ENCODE data around the gene DOCK7.

The DOCK7 gene

GRCh38 chr1:62536865-62537264, 151.3 kb downstream of the DOCK7 start:
- H3K4me2 ChIP-seq (ENCODE audit: low read depth, low read length, poor library complexity, severe bottlenecking): no peak overlapping the region
- no peaks in the 10 kb centered on the region for H3F3A ChIP-seq (ENCODE audit: low read depth)
- H4K20me1 ChIP-seq (ENCODE audit: insufficient read depth, low read length, poor library complexity, severe bottlenecking): no peaks in the 10 kb centered on the region
- no peaks in the 10 kb centered on the region for H3K79me2 ChIP-seq (ENCODE audit: insufficient read depth, low read length)
- no peaks in the 10 kb centered on the region for H3K27me3 ChIP-seq (ENCODE audit: insufficient read depth, low read length, poor library complexity, severe bottlenecking)
- no peak overlapping the region for H2AFZ ChIP-seq (ENCODE audit: low read length)
- TF ChIP-seq CTCF (conservative IDR thresholded peaks at IDR 0.05; ENCODE audit: low read length) (no peak), EZH2phosphoT487 (IDR thresholded peaks at IDR 0.05; ENCODE audit: borderline replicate concordance) (no peak)
- H3K4me3 ChIP-seq (ENCODE audit: low read length, poor library complexity, severe bottlenecking): no peak overlapping the region
- H3K4me1 ChIP-seq (ENCODE audit: insufficient read depth, low read length, poor library complexity, severe bottlenecking): no peaks in the 10 kb centered on the region
- no peaks in the 10 kb centered on the region for H3K9me2 ChIP-seq (replicated peaks; ENCODE audit: low read depth, low read length)
- no peak overlapping the region for H3K9ac ChIP-seq (ENCODE audit: low read depth, low read length, poor library complexity, severe bottlenecking)
- H3K36me3 ChIP-seq (ENCODE audit: insufficient read depth, low read length): peaks cover 18% of the 10 kb centered on the region; the same call in 1 of the 2 replicates
- no peaks in the 10 kb centered on the region for H3K9me3 ChIP-seq (ENCODE audit: insufficient read depth, low read depth, low read length)

GRCh38 chr1:62530516-62531154, 157.6 kb downstream of the DOCK7 start:
- Histone ChIP-seq H3K4me2 (ENCODE audit: low read depth, low read length, poor library complexity, severe bottlenecking) (no peak overlapping the region), H3K9me3 (ENCODE audit: insufficient read depth, low read depth, low read length) (no peaks in the 10 kb centered on the region), H3K9me2 (replicated peaks; ENCODE audit: low read depth, low read length) (no peaks in the 10 kb centered on the region), H3K9ac (ENCODE audit: low read depth, low read length, poor library complexity, severe bottlenecking) (no peak overlapping the region), H3K36me3 (ENCODE audit: insufficient read depth, low read length) (peaks cover 14% of the 10 kb centered on the region; the same call in 1 of the 2 replicates), H3K79me2 (ENCODE audit: insufficient read depth, low read length) (no peaks in the 10 kb centered on the region), H3K27me3 (ENCODE audit: insufficient read depth, low read length, poor library complexity, severe bottlenecking) (no peaks in the 10 kb centered on the region), H3K4me3 (ENCODE audit: low read length, poor library complexity, severe bottlenecking) (no peak overlapping the region), H2AFZ (ENCODE audit: low read length) (no peak overlapping the region), H3F3A (ENCODE audit: low read depth) (no peaks in the 10 kb centered on the region), H3K4me1 (ENCODE audit: insufficient read depth, low read length, poor library complexity, severe bottlenecking) (no peaks in the 10 kb centered on the region), H4K20me1 (ENCODE audit: insufficient read depth, low read length, poor library complexity, severe bottlenecking) (no peaks in the 10 kb centered on the region)
- no peak; the same call in 1 of the 2 replicates for TF ChIP-seq CTCF (conservative IDR thresholded peaks at IDR 0.05; ENCODE audit: low read length)
- TF ChIP-seq EZH2phosphoT487 (IDR thresholded peaks at IDR 0.05; ENCODE audit: borderline replicate concordance): no peak

GRCh38 chr1:62529227-62529626, 159.0 kb downstream of the DOCK7 start:
- Histone ChIP-seq H3F3A (ENCODE audit: low read depth) (no peaks in the 10 kb centered on the region), H4K20me1 (ENCODE audit: insufficient read depth, low read length, poor library complexity, severe bottlenecking) (no peaks in the 10 kb centered on the region), H3K27me3 (ENCODE audit: insufficient read depth, low read length, poor library complexity, severe bottlenecking) (no peaks in the 10 kb centered on the region), H3K9me2 (replicated peaks; ENCODE audit: low read depth, low read length) (no peaks in the 10 kb centered on the region), H2AFZ (ENCODE audit: low read length) (no peak overlapping the region), H3K9ac (ENCODE audit: low read depth, low read length, poor library complexity, severe bottlenecking) (no peak overlapping the region), H3K79me2 (ENCODE audit: insufficient read depth, low read length) (no peaks in the 10 kb centered on the region), H3K4me1 (ENCODE audit: insufficient read depth, low read length, poor library complexity, severe bottlenecking) (no peaks in the 10 kb centered on the region), H3K9me3 (ENCODE audit: insufficient read depth, low read depth, low read length) (no peaks in the 10 kb centered on the region), H3K36me3 (ENCODE audit: insufficient read depth, low read length) (peaks cover 10% of the 10 kb centered on the region; the same call in 1 of the 2 replicates), H3K4me2 (ENCODE audit: low read depth, low read length, poor library complexity, severe bottlenecking) (no peak overlapping the region), H3K4me3 (ENCODE audit: low read length, poor library complexity, severe bottlenecking) (no peak overlapping the region)
- TF ChIP-seq EZH2phosphoT487 (IDR thresholded peaks at IDR 0.05; ENCODE audit: borderline replicate concordance) (no peak), CTCF (conservative IDR thresholded peaks at IDR 0.05; ENCODE audit: low read length) (no peak)
